GM21717 (cell line): ENCODE measurements around the gene PTPRT.

Source experiments
- ATAC-seq: cut with Tn5 transposase; IDR thresholded peaks from one replicate; pipeline ENCODE4 v1.9.1; 2021; ENCODE audit warnings: mild to moderate bottlenecking, moderate library complexity; ENCODE audit not compliant: unreplicated experiment

PTPRT gene

GRCh38 chr20:42978184-42978974 lies 211.3 kb downstream of the PTPRT start:
- ATAC-seq = no peak

DNA sequence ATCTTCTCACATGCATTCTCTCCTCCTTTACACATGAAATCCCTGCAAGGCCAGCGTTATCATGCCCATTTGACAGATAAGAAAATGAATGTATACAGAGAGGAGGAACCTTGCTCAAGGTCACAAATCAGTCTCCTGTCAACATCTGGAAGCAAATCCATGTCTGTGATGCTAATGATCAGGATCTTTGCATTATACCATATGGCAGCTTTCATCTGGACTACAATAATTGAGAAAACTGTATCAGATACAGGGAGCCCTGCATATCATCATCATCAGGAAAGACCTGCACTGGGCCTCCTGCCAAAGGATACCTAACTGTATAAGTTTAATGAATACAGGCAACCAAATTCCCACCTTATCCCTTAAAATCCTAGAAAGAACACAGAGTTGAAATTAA lies 213.7 kb downstream of the PTPRT start:
- no peak for ATAC-seq

DNA sequence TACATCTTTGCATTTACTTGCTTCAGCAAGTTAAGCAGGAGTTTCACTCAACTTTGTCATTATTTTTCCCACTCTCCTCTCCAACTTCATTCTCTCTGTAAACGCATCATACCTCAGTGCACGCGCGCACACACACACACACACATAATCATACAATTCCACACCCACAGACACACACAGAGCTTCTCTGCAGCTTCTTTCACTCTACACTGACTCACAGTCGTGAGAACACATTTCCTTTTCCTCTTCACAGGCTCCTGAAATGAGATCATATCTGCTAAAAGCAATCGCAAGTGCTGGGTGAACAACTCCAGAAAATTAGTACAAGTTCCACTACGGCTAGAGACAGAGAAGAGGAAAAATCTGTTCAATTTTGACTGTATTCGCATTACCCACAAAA lies 215.4 kb downstream of the PTPRT start:
- ATAC-seq = no peak

DNA sequence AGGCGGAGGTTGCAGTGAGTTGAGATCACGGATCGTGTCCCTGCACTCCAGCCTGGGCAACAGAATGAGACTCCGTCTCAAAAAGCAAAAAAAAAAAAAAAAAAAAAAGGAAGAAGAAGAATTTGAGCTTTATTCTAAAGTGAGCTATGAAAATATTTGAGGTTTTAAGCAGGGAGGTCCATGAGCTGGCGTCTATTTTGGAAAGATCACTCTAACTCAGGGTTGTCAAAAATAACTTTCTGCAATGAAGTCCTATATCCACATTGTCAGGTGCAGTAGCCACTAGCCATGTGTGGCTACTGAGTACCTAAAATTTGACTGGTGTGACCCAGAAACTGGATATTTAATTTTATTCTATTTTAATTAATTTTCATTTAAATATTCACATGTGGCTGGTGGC lies 217.1 kb downstream of the PTPRT start:
- no peak for ATAC-seq

GRCh38 chr20:42968746-42969145 lies 221.0 kb downstream of the PTPRT start:
- no peak for ATAC-seq

DNA sequence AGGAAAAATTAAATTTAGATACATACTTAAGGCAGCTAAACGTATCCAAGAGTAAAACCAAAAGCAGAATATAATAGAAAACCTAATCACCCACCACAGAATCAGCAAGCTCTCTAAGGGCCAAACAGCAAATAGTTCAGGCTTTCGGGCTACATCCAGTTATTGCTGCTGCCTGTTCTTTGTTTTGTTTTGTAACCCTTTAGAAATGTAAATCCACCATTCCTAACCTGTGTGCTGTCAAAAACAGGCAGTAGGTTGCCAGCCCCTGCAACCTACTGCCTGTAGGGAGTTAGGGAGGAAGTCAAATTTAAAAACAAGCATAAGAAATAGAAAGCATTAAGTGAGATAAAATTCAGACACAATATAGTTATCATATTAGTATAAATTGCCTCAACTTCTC lies 225.9 kb downstream of the PTPRT start:
- ATAC-seq = no peak

GRCh38 chr20:42961771-42962170 lies 227.9 kb downstream of the PTPRT start:
- no peak for ATAC-seq

- no peak for ATAC-seq
Observed at GRCh38 chr20:42959996-42960395, 229.7 kb downstream of the PTPRT start.

- no peak for ATAC-seq
Observed at GRCh38 chr20:42958367-42959069, 231.2 kb downstream of the PTPRT start.

DNA sequence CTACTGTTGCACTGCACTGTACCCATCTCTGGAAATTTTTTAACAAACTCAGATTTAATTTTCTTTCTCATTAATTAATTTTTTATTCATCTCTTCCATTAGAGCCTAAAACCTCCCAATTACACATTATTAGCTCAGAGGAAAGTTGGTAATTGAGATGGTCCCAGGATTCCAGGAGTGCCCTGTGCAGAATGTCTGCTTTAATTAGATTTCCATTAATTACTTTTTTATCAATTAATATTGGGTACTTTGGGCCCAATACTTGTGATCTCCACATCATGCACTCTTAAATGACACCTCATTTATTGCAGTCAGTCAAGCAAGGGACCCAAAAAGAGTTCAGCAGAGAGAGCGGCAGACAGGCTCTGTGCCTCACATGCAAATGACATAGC lies 232.0 kb downstream of the PTPRT start:
- ATAC-seq = no peak

DNA sequence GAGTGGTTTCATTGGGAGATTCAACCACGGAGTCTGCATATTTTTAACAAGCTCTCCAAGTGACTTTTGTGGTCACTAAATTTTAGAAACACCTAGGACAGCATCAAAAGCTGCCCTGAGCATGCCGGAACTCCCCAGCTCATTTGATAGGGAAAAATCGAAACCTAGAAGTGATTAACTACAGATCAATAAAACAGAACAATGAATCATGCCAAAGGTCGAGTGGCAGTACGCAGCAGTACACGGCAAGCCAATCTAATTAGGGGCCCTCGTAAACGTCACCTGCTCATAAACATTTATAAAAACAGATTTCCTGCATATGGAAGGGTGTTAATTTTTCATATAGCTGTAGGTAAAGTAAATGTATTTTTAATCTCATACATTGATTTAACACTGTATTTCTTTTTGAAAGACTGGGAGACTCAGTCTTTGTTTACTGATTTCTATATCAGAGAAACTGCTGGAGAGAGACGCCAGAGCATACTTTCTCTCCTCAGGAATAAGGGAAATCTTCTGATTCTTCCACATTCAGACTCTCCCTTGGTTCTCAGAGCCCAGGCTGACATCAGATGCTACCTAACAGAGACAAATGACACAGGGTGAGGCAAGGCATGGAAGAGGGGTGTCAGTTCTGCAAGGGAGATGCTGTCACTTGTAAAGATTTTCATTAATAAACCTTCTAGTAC lies 232.5 kb downstream of the PTPRT start:
- ATAC-seq = no peak

DNA sequence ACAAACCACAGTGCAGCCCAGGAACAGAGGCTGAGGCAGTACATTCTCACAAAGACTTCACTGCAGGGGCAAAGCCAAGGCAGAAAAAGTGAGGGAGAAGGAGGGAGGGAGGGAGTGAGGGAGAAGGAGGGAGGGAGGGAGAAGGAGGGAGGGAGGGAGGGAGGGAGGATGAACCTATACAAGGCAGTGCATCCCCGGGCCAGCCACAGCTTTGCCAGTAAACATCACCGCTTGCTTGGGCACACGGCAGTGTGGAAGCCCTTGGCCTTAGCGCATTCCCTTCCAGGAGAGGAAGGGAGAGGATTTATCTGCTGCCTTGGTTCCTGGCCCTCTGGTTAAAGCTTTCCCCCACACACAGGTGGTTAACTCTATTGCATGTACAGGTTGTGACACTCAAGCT lies 234.0 kb downstream of the PTPRT start:
- ATAC-seq = no peak

GRCh38 chr20:42954951-42955350 lies 234.8 kb downstream of the PTPRT start:
- no peak for ATAC-seq

DNA sequence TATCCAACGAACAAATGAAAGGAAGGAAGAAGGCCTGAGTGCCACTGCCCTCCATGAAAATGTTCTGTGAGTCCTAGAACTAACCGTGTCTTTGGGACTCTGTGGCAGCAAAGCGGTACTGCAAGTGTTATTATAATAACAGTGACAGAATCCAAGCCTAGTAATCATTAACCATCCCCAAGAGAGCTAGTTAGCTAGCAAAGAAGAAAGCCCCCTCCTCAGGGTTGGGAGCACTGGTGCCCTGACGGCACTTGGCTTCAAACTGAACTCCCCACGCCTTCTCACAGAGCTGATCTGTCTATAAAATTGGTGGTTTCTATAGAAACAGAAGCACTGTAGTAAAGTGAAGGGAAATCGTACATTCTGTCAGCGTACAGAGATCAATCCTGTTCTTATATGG lies 239.8 kb downstream of the PTPRT start:
- ATAC-seq = no peak

DNA sequence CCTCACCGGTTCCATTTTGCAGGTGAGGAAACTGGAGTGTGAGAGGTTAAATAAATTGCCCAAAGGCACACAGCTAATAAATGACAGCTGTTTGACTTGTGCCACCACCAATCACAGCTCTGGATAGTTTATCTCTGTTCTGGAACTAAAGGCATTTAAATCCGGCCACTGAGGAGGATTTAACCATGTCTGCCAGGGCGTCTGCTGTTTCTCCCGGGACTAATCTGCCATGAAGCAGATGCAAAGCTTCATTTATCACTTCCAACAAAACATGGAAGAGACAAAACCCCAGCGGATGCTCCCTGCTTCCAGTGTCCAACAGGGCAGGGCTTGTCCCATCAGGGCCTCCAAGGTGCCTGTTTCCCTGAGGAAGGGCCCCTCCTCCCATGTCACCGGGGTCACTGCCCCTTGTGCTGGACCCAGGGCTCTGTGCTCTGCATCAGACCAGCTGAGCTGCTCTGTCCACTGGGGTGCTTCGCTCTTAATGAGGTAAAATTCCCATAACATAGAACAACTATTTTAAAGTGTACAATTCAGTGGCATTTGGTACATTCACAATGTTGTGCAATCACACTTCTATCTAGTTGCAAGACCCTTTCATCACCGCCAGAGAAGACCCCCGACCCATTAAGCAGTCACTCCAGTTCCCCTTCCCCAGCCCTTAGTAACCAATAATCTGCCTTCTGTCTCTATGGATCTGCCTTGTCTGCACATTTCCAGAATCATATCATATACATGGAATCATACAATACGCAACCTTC lies 244.3 kb downstream of the PTPRT start:
- no peak for ATAC-seq

DNA sequence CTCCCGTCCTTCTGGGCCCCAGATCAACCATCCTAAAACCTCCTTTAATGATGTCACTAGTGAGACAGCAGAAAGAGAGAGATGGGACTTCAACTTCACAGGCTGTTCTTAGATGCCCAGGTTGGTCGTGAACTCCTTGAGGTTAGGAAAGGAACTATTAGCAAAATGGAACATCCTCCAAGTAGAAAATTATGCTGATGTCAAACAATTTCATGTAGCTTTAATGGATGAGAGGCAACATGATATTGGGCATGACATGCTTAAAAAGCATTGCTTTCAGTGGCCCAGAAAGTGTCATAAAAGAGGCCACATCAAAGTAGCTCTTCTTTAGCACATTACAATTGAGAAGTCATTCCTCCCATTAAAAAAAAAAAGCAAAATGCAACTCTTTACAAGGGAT lies 248.1 kb downstream of the PTPRT start:
- no peak for ATAC-seq

- no peak for ATAC-seq
Observed at GRCh38 chr20:42938441-42939205, 251.1 kb downstream of the PTPRT start.

DNA sequence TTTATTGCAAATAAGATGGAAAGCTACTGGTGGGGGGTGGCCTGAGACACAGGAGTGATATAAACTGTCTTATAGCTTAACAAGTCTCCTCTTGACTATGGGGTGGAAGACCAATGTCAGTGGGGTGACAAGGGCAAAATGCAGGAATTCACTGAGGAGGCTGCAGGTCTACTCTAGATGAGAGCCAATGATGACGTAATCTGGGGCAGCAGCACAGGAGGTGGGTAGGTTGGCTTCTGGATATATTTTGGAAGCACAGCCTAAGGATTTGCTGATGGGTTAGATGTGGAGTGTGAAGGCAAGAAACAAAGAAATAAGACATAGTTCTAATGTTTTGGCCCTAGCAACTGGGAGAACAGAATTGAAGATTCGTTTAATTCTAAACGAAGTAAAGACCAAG lies 253.2 kb downstream of the PTPRT start:
- no peak for ATAC-seq

GRCh38 chr20:42924215-42924614 lies 265.5 kb downstream of the PTPRT start:
- no peak for ATAC-seq

GRCh38 chr20:42923348-42923918 lies 266.3 kb downstream of the PTPRT start:
- ATAC-seq = no peak
